WERI-Rb-1 (cell line): ENCODE results near the gene SMAD4.

Experiments used
- DNase-seq: peaks from one replicate; pipeline ENCODE4 v3.0.0-alpha.2; 2020
- H3K27ac ChIP-seq: fragments of 250-450 bp; sonication (Bioruptor Pico); 2 replicates; pipeline ENCODE4 v1.5.1; 2020; ENCODE audit warnings: mild to moderate bottlenecking, moderate library complexity
- H3K27me3 ChIP-seq: fragments of 250-450 bp; sonication (Bioruptor Pico); 2 replicates; pipeline ENCODE4 v1.5.1; 2021; ENCODE audit warnings: mild to moderate bottlenecking, low read depth, moderate library complexity; ENCODE audit not compliant: insufficient read depth, severe bottlenecking
- H3K36me3 ChIP-seq: fragments of 250-450 bp; sonication (Bioruptor Pico); 2 replicates; pipeline ENCODE4 v1.5.1; 2020; ENCODE audit warnings: mild to moderate bottlenecking, moderate library complexity
- H3K4me3 ChIP-seq: 2 replicates; pipeline ENCODE4 v1.5.1; 2011; ENCODE audit warnings: low read depth, mild to moderate bottlenecking, control low read depth, low read length
- H3K9me3 ChIP-seq: fragments of 250-450 bp; sonication (Bioruptor Pico); 2 replicates; pipeline ENCODE4 v1.5.1; 2021; ENCODE audit warnings: mild to moderate bottlenecking, moderate library complexity; ENCODE audit not compliant: severe bottlenecking
- TF ChIP-seq, protein P1 (sequence below): IDR thresholded peaks from 2 replicates; pipeline ENCODE4 v1.5.1; 2011; ENCODE audit warnings: low read depth, mild to moderate bottlenecking, control low read depth, inconsistent platforms, low read length

Gene SMAD4

DNA sequence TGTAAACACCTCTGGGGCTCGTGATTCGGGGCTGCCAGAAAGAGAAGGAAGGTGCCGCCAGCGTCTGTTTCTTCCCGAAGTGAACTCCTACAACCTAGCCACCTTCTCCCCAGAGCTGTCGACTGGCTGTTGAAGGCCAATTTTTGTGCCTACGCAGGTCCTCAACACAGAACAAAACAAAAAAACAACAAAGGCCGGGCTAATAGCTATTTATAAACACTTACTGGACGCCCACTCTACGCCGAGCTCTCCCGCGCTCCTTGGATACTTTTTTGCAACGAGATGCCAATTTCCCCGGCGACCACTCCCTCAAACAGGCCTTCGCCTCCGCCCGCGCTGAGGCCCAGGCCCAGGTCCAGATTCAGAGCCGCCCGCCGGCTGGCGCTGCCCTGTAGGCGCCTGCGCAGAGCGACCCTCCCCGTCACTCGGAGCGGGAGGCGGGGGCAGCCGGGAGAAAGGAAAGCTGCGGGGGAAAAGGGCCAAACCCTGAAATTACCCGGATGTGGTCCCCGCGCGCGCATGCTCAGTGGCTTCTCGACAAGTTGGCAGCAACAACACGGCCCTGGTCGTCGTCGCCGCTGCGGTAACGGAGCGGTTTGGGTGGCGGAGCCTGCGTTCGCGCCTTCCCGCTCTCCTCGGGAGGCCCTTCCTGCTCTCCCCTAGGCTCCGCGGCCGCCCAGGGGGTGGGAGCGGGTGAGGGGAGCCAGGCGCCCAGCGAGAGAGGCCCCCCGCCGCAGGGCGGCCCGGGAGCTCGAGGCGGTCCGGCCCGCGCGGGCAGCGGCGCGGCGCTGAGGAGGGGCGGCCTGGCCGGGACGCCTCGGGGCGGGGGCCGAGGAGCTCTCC is at the start of gene SMAD4:
Gene SMAD4, plus strand, starts transcription at position 520 of the 843 bp plus-strand sequence. CDS start 16,834 bp downstream, outside the sequence.
- Histone ChIP-seq H3K9me3 (no peaks in the 10 kb centered on the region), H3K27me3 (no peaks in the 10 kb centered on the region), H3K27ac (peak within 1 kb of the TSS; percentile 95), H3K4me3 (peak within 1 kb of the TSS; percentile 76), H3K36me3 (peaks cover 12% of the 10 kb centered on the region)
- DNase-seq: peak; percentile 100
- TF ChIP-seq, protein P1, sequence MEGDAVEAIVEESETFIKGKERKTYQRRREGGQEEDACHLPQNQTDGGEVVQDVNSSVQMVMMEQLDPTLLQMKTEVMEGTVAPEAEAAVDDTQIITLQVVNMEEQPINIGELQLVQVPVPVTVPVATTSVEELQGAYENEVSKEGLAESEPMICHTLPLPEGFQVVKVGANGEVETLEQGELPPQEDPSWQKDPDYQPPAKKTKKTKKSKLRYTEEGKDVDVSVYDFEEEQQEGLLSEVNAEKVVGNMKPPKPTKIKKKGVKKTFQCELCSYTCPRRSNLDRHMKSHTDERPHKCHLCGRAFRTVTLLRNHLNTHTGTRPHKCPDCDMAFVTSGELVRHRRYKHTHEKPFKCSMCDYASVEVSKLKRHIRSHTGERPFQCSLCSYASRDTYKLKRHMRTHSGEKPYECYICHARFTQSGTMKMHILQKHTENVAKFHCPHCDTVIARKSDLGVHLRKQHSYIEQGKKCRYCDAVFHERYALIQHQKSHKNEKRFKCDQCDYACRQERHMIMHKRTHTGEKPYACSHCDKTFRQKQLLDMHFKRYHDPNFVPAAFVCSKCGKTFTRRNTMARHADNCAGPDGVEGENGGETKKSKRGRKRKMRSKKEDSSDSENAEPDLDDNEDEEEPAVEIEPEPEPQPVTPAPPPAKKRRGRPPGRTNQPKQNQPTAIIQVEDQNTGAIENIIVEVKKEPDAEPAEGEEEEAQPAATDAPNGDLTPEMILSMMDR: no peak

DNA sequence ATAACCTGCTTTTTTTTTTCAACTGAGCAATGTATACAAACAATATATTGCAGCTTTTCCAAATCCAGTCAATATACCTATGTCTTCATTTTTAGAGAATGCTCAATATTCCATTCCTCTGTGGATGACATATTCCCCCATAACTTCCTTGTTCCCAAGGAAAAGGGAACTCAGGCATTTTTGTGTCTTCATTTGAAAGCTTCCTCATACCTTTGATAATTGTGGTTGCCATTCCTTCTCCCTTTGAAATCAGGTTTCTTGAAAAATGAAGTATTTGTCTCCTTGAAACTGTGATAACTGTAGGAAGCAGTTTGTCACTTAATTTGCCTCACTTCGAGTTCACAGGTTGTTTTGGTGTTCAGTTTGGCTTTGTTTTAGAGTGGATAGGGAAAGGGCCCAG is 48.6 kb upstream of the SMAD4 start:
- H3K36me3 ChIP-seq: peaks cover 10% of the 10 kb centered on the region
- H3K27ac ChIP-seq: no peak overlapping the region
- no peaks in the 10 kb centered on the region for H3K27me3 ChIP-seq
- H3K9me3 ChIP-seq: peaks cover 9% of the 10 kb centered on the region
- TF ChIP-seq, protein P1: no peak
- no peak overlapping the region for H3K4me3 ChIP-seq
- DNase-seq: no peak

DNA sequence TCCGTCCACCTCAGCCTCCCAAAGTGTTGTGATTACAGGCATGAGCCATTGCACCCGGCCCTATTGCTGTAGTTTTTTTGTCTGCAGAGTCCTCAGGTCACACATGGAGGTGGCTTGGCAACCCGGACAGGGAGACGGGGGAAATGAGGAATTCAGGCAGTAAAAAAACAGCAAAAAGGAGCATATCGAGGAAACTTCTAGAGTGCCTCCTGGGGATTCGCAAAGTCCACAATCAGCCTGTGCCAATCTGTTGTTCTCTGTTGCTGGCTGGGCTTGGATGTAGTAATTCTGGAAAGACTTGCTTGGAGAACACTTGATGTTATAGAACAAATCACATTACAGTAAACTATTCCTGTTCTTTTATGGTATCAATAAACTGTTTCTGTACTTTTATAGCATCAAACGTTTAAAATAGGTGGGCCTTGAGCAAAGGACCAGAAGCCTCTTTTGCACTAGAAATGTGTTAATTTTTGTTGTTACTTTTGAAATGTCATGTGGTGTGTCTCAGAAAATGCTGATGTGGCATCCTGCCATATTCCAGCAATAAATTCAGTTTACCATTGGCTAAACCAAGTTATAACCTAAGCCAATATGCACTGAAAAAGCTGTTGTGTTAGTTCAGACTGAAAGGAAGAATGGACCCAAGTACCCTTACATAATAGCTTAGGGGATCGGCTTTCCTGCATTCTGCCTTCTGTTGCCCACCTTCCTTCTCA is 47.8 kb upstream of the SMAD4 start:
- TF ChIP-seq, protein P1: no peak
- no peaks in the 10 kb centered on the region for H3K27me3 ChIP-seq
- no peak overlapping the region for H3K27ac ChIP-seq
- H3K9me3 ChIP-seq: peaks cover 3% of the 10 kb centered on the region
- no peak overlapping the region for H3K4me3 ChIP-seq
- H3K36me3 ChIP-seq: peaks cover 1% of the 10 kb centered on the region
- DNase-seq: no peak

DNA sequence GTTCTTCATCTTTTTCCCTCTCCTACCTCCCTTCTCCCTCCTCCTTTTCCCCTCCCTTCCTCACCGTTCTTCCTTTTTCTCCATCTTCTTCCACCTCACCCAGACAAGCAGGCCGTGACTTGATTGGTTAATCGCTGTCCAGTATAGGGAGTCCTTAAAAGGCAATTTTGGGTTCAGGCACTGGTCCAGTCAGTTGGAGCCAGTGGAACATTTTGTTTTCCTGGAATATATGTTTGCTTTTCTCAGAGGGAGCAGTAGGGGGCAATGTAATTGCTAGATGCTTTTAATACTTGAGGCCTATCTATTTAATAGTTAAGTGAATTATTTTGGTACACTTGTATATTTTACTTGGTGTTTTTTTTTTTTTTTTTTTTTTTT is 47.2 kb upstream of the SMAD4 start:
- Histone ChIP-seq H3K27me3 (no peaks in the 10 kb centered on the region), H3K4me3 (no peak overlapping the region), H3K9me3 (no peaks in the 10 kb centered on the region), H3K27ac (no peak overlapping the region), H3K36me3 (no peaks in the 10 kb centered on the region; the same call in 1 of the 2 replicates)
- TF ChIP-seq, protein P1: no peak
- DNase-seq: no peak

DNA sequence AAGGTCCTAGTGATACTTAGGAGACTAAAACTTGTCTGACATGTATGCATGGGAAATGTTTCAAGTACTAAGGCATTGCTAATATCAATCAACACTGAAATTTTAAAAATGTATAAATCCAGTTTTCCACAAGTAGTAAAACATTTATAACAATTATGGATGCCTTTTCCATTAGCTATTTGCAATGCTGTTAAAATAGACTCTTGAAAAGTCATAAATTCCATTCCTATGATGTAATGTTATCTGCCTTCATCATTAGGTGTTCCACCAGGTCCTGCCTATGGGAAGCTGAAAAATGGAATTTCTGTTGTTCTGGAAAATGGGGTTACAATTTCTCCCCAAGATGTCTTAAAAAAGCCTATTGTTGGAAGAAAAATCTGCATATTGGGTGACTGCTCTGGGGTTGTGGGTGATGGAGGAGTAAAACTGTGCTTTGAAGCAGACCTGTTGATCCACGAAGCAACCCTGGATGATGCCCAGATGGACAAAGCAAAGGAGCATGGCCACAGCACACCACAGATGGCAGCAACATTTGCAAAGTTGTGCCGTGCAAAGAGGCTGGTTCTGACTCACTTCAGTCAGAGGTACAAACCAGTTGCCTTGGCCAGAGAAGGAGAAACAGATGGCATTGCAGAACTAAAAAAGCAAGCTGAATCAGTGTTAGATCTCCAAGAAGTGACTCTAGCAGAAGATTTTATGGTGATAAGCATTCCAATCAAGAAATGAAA is 43.5 kb upstream of the SMAD4 start:
- no peak overlapping the region for H3K27ac ChIP-seq
- no peaks in the 10 kb centered on the region for H3K27me3 ChIP-seq
- H3K36me3 ChIP-seq: no peaks in the 10 kb centered on the region; the same call in 1 of the 2 replicates
- no peaks in the 10 kb centered on the region for H3K9me3 ChIP-seq
- TF ChIP-seq, protein P1: no peak
- no peak overlapping the region for H3K4me3 ChIP-seq
- no peak for DNase-seq
